Astrocyte (in vitro differentiated cells and primary cell): ENCODE data around the gene TEX13D.

Experiments used
- CTCF ChIP-seq: IDR thresholded peaks from 2 replicates; pipeline ENCODE4 v1.5.1; 2011; ENCODE audit warnings: low read depth, mild to moderate bottlenecking, inconsistent platforms, low read length, moderate library complexity; ENCODE audit not compliant: insufficient read depth
- EZH2 ChIP-seq: IDR thresholded peaks from 2 replicates; pipeline ENCODE4 v1.6.1; 2012; ENCODE audit warnings: mild to moderate bottlenecking, low read length, inconsistent platforms; ENCODE audit not compliant: insufficient read depth

DNA sequence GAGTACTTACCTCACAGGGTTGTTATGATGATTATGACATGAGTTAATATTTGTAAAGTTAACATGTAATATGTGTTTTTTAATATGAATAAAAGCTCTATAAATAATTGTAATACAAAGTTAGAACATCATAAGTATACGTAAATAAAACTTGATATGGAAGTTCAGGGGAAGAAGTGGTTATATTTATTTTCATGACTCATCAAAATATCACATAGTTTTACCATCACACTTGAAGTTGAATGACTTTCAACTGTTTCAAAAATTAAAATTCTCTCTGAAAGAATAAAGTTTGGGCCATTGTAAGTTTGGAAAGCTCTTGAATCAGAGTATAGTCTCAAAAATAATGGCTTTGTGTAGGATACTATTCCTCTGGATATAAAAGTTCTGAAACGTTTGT, 22.2 kb downstream of the TEX13D start:
- TF ChIP-seq CTCF (no peak), EZH2 (no peak)
